Fibroblast of mammary gland (primary cell): ENCODE measurements around the gene PIAS3.
"Not testable (repeated sequence)": the region's sequence is repeated elsewhere in the genome, so short reads cannot be mapped to it uniquely, and the experiment has no call there.

ENCODE experiments used
- DNase-seq: peaks from one replicate; pipeline ENCODE4 v3.0.0-alpha.2; 2010; ENCODE audit warnings: low read depth
- H3K4me3 ChIP-seq: 2 replicates; pipeline ENCODE4 v1.5.1; 2011; ENCODE audit warnings: low read depth, mild to moderate bottlenecking, low read length, moderate library complexity; ENCODE audit not compliant: control insufficient read depth
- CTCF ChIP-seq: conservative IDR thresholded peaks from 2 replicates; pipeline ENCODE4 v1.5.1; 2011; ENCODE audit warnings: low read depth, low read length, inconsistent platforms; ENCODE audit not compliant: control insufficient read depth, insufficient read depth

Gene PIAS3

GRCh38 chr1:145846201-145846612, 12.7 kb downstream of the PIAS3 start:
- peak; percentile 41 for DNase-seq
- peak; percentile 72 for TF ChIP-seq CTCF
- H3K4me3 ChIP-seq: peak overlapping the region; percentile 59

- TF ChIP-seq CTCF: peak; percentile 78
- H3K4me3 ChIP-seq: peak within 1 kb of the TSS; percentile 59
Observed at GRCh38 chr1:145845514-145846161, 13.2 kb downstream of the PIAS3 start, which contains the start of gene NUDT17. Gene NUDT17 (plus strand): TSS chr1:145845630. CDS start chr1:145845641, 11 bp downstream.

GRCh38 chr1:145845144-145845513, 13.8 kb downstream of the PIAS3 start:
- no peak for TF ChIP-seq CTCF
- no peak for DNase-seq
- peak overlapping the region; percentile 59 for H3K4me3 ChIP-seq

More at GRCh38 chr1:145845514-145846161, 13.2 kb downstream of the PIAS3 start, which contains the start of gene NUDT17:
- peak; percentile 70 for DNase-seq

- TF ChIP-seq CTCF: no peak
- no peak overlapping the region for H3K4me3 ChIP-seq
- DNase-seq: no peak
Observed at GRCh38 chr1:145843031-145843430, 15.8 kb downstream of the PIAS3 start.

- no peak overlapping the region for H3K4me3 ChIP-seq
- DNase-seq: no peak
- no peak for TF ChIP-seq CTCF
Observed at GRCh38 chr1:145837656-145838055, 21.2 kb downstream of the PIAS3 start.

GRCh38 chr1:145830810-145831209, 28.1 kb downstream of the PIAS3 start:
- H3K4me3 ChIP-seq, DNase-seq: not testable (repeated sequence)

- DNase-seq: no peak
- TF ChIP-seq CTCF: no peak
- no peak overlapping the region for H3K4me3 ChIP-seq
Observed at GRCh38 chr1:145828367-145829026, 30.4 kb downstream of the PIAS3 start.
